Adrenal gland (tissue), 5 donors: ENCODE data around the gene SASH1.

ENCODE experiments used
- CTCF ChIP-seq, 6 experiments: fragments of 450-650 bp in 4 of 6; fragments of 200-600 bp in 2 of 6; sonication (generic) in 1 of 6; IDR thresholded peaks; 1 replicate in 5 of 6; 2 replicates in 1 of 6; pipeline versions ENCODE4 v1.5.1 to v1.8.0; 2016 to 2021; ENCODE audit warnings: antibody characterized with exemption in 6 of 6, mild to moderate bottlenecking in 2 of 6, moderate library complexity in 1 of 6
- POLR2A ChIP-seq, 2 donors: fragments of 450-650 bp; IDR thresholded peaks; one replicate each; pipeline ENCODE4 v1.6.1; 2017; ENCODE audit warnings: antibody characterized with exemption in 2 of 2, mild to moderate bottlenecking in 2 of 2, moderate library complexity in 1 of 2
- donor health status: DM: no; HTN: no; CAD: no.

- TF ChIP-seq CTCF (IDR thresholded peaks at IDR 0.05) = no peak
- TF ChIP-seq POLR2A (IDR thresholded peaks at IDR 0.05) = no peak
Observed at GRCh38 chr6:148317739-148318138, 24.9 kb upstream of the SASH1 start.
